OCI-LY7 (cell line): ENCODE results near the gene CIC. TPM values are rescaled to one million over a fixed set of nuclear protein-coding genes. Genes with fewer than 3 reads are reported as not detected.

Experiments
- BruUV-seq: library from RNA; stranded (reverse); fragments of 400-500 nt; replicated peaks from 2 replicates; lab custom pipeline; 2021; lab: Mats Ljungman, UMichigan
- CTCF ChIA-PET: fragments of 300-600 bp; sonication (Branson Sonifier 250); formaldehyde crosslinking; loops from one replicate; lab custom pipeline; 2022; ENCODE audit warnings: antibody characterized with exemption; ENCODE audit not compliant: unreplicated experiment; lab: Charles Lee
- POLR2A ChIA-PET: fragments of 300-600 bp; sonication (Branson Sonifier 250); formaldehyde crosslinking; loops from one replicate; lab custom pipeline; 2022; ENCODE audit warnings: antibody characterized with exemption; lab: Charles Lee
- DNase-seq: peaks from one replicate; pipeline ENCODE4 v3.0.0-alpha.2; 2015; ENCODE audit warnings: low spot score
- H2AFZ ChIP-seq: fragments of 200-600 bp; sonication (generic), shearing (Covaris generic); 2 replicates; pipeline ENCODE4 v1.6.1; 2014; ENCODE audit warnings: mild to moderate bottlenecking, antibody characterized with exemption, low read length, moderate library complexity
- H3K27ac ChIP-seq: fragments of 200-600 bp; sonication (generic); 2 replicates; pipeline ENCODE4 v1.5.1; 2014; ENCODE audit warnings: mixed run types, low read depth, mild to moderate bottlenecking, moderate library complexity, low read length, inconsistent platforms; ENCODE audit not compliant: poor library complexity, severe bottlenecking
- H3K36me3 ChIP-seq: fragments of 200-600 bp; sonication (generic); 2 replicates; pipeline ENCODE4 v1.6.1; 2014; ENCODE audit warnings: mild to moderate bottlenecking, antibody characterized with exemption, low read length, moderate library complexity, mixed read lengths; ENCODE audit not compliant: insufficient read depth
- H3K4me1 ChIP-seq: fragments of 200-600 bp; sonication (generic); 2 replicates; pipeline ENCODE4 v1.5.1; 2014; ENCODE audit warnings: mild to moderate bottlenecking, low read length; ENCODE audit not compliant: insufficient read depth, poor library complexity, severe bottlenecking
- H3K4me2 ChIP-seq: fragments of 200-600 bp; sonication (generic); 2 replicates; pipeline ENCODE4 v1.6.1; 2014; ENCODE audit warnings: mild to moderate bottlenecking, low read length
- H3K4me3 ChIP-seq: fragments of 200-600 bp; sonication (generic); 2 replicates; pipeline ENCODE4 v1.5.1; 2014; ENCODE audit warnings: mild to moderate bottlenecking, low read depth, low read length; ENCODE audit not compliant: poor library complexity, severe bottlenecking
- H3K79me2 ChIP-seq: fragments of 200-600 bp; sonication (generic); 2 replicates; pipeline ENCODE4 v1.6.1; 2016; ENCODE audit warnings: low read depth, mild to moderate bottlenecking, low read length, moderate library complexity, mixed read lengths; ENCODE audit not compliant: insufficient read depth
- H3K9me2 ChIP-seq: fragments of 200-600 bp; sonication (generic); 2 replicates; pipeline ENCODE4 v1.6.1; 2016; ENCODE audit warnings: mild to moderate bottlenecking, low read length, mixed read lengths; ENCODE audit not compliant: insufficient read depth
- H3K9me3 ChIP-seq: fragments of 200-600 bp; sonication (generic); 2 replicates; pipeline ENCODE4 v1.6.1; 2014; ENCODE audit warnings: mild to moderate bottlenecking, mixed run types, low read length, mixed read lengths
- H4K20me1 ChIP-seq: fragments of 200-600 bp; sonication (generic); 2 replicates; pipeline ENCODE4 v1.6.1; 2014; ENCODE audit warnings: mild to moderate bottlenecking, antibody characterized with exemption, low read length, moderate library complexity, mixed read lengths; ENCODE audit not compliant: insufficient read depth
- CTCF ChIP-seq: fragments of 200-600 bp; sonication (generic); conservative IDR thresholded peaks from 2 replicates; pipeline ENCODE4 v1.5.1; 2014; ENCODE audit warnings: mild to moderate bottlenecking, antibody characterized with exemption, low read length, moderate library complexity, mixed read lengths
- EZH2phosphoT487 ChIP-seq: fragments of 200-600 bp; sonication (generic); IDR thresholded peaks from 2 replicates; pipeline ENCODE4 v1.6.1; 2018; ENCODE audit warnings: low read depth, borderline replicate concordance, mild to moderate bottlenecking, mixed run types, antibody characterized with exemption, low read length, moderate library complexity, mixed read lengths
- intact Hi-C: fragments of 100-400 bp; cut with micrococcal nuclease; formaldehyde crosslinking; loops from one replicate; pipeline ENCODE4 v1.10.0; 2022; ENCODE audit not compliant: unreplicated experiment
- total RNA-seq, 2 experiments: library from RNA; depleted of rRNA in 1 of 2; stranded (reverse); fragments of >200 nt in 1 of 2; shearing (Covaris generic) in 1 of 2; gene quantifications; 2 replicates each; pipeline ENCODE4 v1.2.3, GENCODE V29; 2014 to 2022

The CIC gene
- total RNA-seq, 2 experiments from 2014 or later: 26.8 to 48.2 TPM

GRCh38 chr19:42283188-42284065 lies 14.4 kb downstream of the CIC start:
- Histone ChIP-seq H3K79me2 (peaks cover 17% of the 10 kb centered on the region), H3K9me2 (no peaks in the 10 kb centered on the region), H3K27ac (peak overlapping the region; percentile 82), H3K9me3 (no peaks in the 10 kb centered on the region), H3K4me3 (peak overlapping the region; percentile 69), H4K20me1 (peaks cover 10% of the 10 kb centered on the region; the same call in 1 of the 2 replicates), H3K4me2 (peak overlapping the region; percentile 93), H3K4me1 (peaks cover 59% of the 10 kb centered on the region), H2AFZ (no peak overlapping the region), H3K36me3 (peaks cover 18% of the 10 kb centered on the region)
- CTCF ChIA-PET: no interaction called here
- POLR2A ChIA-PET: interaction anchor here (0.6 kb wide), 1 partner anchor 1019 kb away, joined by 3 read pairs; no protein-coding TSS in a partner anchor
- DNase-seq: peak; percentile 97
- BruUV-seq: no TSS peak
- intact Hi-C loops: loop anchor here (1.0 to 10.0 kb wide), 2 partner anchors 154 to 419 kb away; partner anchors contain the start of gene RPS19
- peak; percentile 33; the same call in 1 of the 2 replicates for TF ChIP-seq CTCF
- TF ChIP-seq EZH2phosphoT487: no peak

GRCh38 chr19:42284066-42284501 lies 15.0 kb downstream of the CIC start:
- Histone ChIP-seq H3K36me3 (peaks cover 25% of the 10 kb centered on the region), H3K4me2 (no peak overlapping the region; the same call in 1 of the 2 replicates), H3K9me3 (no peaks in the 10 kb centered on the region), H3K4me1 (peaks cover 52% of the 10 kb centered on the region), H3K9me2 (no peaks in the 10 kb centered on the region), H4K20me1 (peaks cover 10% of the 10 kb centered on the region; the same call in 1 of the 2 replicates), H2AFZ (no peak overlapping the region), H3K79me2 (peaks cover 17% of the 10 kb centered on the region), H3K27ac (peak overlapping the region; percentile 50), H3K4me3 (peak overlapping the region; percentile 62)
- intact Hi-C loops: loop anchor here (1.0 to 10.0 kb wide), 2 partner anchors 155 to 419 kb away; partner anchors contain the start of gene RPS19
- no TSS peak for BruUV-seq
- ChIA-PET CTCF (no interaction called here), POLR2A (no interaction called here)
- TF ChIP-seq EZH2phosphoT487: no peak
- TF ChIP-seq CTCF: no peak
- DNase-seq: peak; percentile 86
